Measurements from ENCODE around the gene CELF4.

DNA sequence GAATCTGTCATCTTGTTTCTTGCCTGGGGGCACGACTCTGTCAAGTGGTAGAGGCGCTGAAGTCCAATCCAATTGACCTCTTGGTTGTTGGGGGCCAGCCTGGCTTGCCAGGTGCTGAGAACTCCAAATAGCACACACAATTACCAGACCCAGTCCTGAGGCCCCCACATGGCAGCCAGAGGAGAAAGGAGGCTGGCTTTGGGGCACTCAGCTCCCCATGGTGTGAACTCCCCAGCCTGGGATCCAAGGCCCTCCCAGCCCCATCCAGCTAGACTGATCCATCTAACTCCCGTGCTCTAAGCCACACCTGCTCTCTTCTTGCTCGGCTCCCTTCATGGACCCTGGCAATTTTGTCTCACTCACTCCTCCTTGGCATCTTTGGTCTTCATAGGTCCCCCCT, 170.0 kb downstream of the CELF4 start:
- no peak for TF ChIP-seq POLR2A (IDR thresholded peaks at IDR 0.05)
- TF ChIP-seq, protein P1, sequence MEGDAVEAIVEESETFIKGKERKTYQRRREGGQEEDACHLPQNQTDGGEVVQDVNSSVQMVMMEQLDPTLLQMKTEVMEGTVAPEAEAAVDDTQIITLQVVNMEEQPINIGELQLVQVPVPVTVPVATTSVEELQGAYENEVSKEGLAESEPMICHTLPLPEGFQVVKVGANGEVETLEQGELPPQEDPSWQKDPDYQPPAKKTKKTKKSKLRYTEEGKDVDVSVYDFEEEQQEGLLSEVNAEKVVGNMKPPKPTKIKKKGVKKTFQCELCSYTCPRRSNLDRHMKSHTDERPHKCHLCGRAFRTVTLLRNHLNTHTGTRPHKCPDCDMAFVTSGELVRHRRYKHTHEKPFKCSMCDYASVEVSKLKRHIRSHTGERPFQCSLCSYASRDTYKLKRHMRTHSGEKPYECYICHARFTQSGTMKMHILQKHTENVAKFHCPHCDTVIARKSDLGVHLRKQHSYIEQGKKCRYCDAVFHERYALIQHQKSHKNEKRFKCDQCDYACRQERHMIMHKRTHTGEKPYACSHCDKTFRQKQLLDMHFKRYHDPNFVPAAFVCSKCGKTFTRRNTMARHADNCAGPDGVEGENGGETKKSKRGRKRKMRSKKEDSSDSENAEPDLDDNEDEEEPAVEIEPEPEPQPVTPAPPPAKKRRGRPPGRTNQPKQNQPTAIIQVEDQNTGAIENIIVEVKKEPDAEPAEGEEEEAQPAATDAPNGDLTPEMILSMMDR (IDR thresholded peaks at IDR 0.05) = no peak
